IMR-90 (cell line): Measurements from ENCODE around the gene FBXL20. TPM values are rescaled to one million over a fixed set of nuclear protein-coding genes. Genes with fewer than 3 reads are reported as not detected.

Experiments used
- ATAC-seq: fragments of 200-7000 bp; cut with Tn5 transposase; 2 replicates; pipeline ENCODE4 v1.9.1; 2020; ENCODE audit warnings: low read depth, mild to moderate bottlenecking, moderate library complexity
- BruUV-seq: library from RNA; stranded (reverse); fragments of 400-500 nt; replicated peaks from 2 replicates; lab custom pipeline; 2021; lab: Mats Ljungman, UMichigan
- CTCF ChIA-PET: fragments of 300-600 bp; formaldehyde crosslinking; extraction: SDS; loops from one replicate; lab custom pipeline; 2021; ENCODE audit warnings: antibody characterized with exemption; lab: Yijun Ruan, JAX
- POLR2A ChIA-PET: fragments of 300-600 bp; sonication (Branson Sonifier 250); formaldehyde crosslinking; loops from one replicate; lab custom pipeline; 2022; ENCODE audit warnings: antibody characterized with exemption; ENCODE audit not compliant: unreplicated experiment; lab: Charles Lee
- DNase-seq: peaks from one replicate; pipeline ENCODE4 v3.0.0; 2013
- H2AFZ ChIP-seq: replicated peaks from 2 replicates; pipeline ENCODE3; 2013; ENCODE audit warnings: low read length, mild to moderate bottlenecking; ENCODE audit not compliant: poor library complexity
- H2AK5ac ChIP-seq: 2 replicates; pipeline ENCODE4 v1.6.1; 2013; ENCODE audit warnings: low read depth, low read length, inconsistent platforms
- H2AK9ac ChIP-seq: replicated peaks from 2 replicates; pipeline ENCODE3; 2013; ENCODE audit warnings: mild to moderate bottlenecking, low read depth, low read length, moderate library complexity; ENCODE audit not compliant: poor library complexity
- H2BK120ac ChIP-seq: 2 replicates; pipeline ENCODE4 v1.6.1; 2013; ENCODE audit warnings: low read depth, low read length, inconsistent platforms
- H2BK15ac ChIP-seq: 3 replicates; pipeline ENCODE4 v1.6.1; 2013; ENCODE audit warnings: low read depth, low read length, inconsistent platforms
- H2BK20ac ChIP-seq: 2 replicates; pipeline ENCODE4 v1.6.1; 2013; ENCODE audit warnings: low read depth, mild to moderate bottlenecking, inconsistent platforms, low read length, moderate library complexity
- H2BK5ac ChIP-seq: 2 replicates; pipeline ENCODE4 v1.6.1; 2013; ENCODE audit warnings: mild to moderate bottlenecking, low read depth, low read length, inconsistent platforms; ENCODE audit not compliant: poor library complexity, severe bottlenecking
- H3K14ac ChIP-seq: replicated peaks from 2 replicates; pipeline ENCODE4 v1.6.1; 2013; ENCODE audit warnings: low read depth, low read length, inconsistent platforms
- H3K18ac ChIP-seq: 2 replicates; pipeline ENCODE4 v1.6.1; 2013; ENCODE audit warnings: low read depth, low read length, control low read depth
- H3K23ac ChIP-seq: 2 replicates; pipeline ENCODE4 v1.6.1; 2013; ENCODE audit warnings: low read depth, low read length, inconsistent platforms
- H3K27ac ChIP-seq: 2 replicates; pipeline ENCODE4 v1.5.1; 2013; ENCODE audit warnings: mild to moderate bottlenecking, control low read depth, low read length; ENCODE audit not compliant: insufficient read depth
- H3K27me3 ChIP-seq: 2 replicates; pipeline ENCODE4 v1.6.1; 2013; ENCODE audit warnings: low read length; ENCODE audit not compliant: control insufficient read depth, insufficient read depth
- H3K36me3 ChIP-seq: 2 replicates; pipeline ENCODE4 v1.6.1; 2013; ENCODE audit warnings: low read length, mixed read lengths; ENCODE audit not compliant: control insufficient read depth, insufficient read depth
- H3K4ac ChIP-seq: 2 replicates; pipeline ENCODE4 v1.6.1; 2013; ENCODE audit warnings: low read depth, low read length, inconsistent platforms
- H3K4me1 ChIP-seq: 2 replicates; pipeline ENCODE4 v1.6.1; 2013; ENCODE audit warnings: low read length, mixed read lengths; ENCODE audit not compliant: control insufficient read depth, insufficient read depth
- H3K4me2 ChIP-seq: 2 replicates; pipeline ENCODE4 v1.6.1; 2013; ENCODE audit warnings: low read depth, mild to moderate bottlenecking, control low read depth, low read length, moderate library complexity
- H3K4me3 ChIP-seq: 2 replicates; pipeline ENCODE4 v1.5.1; 2013; ENCODE audit warnings: low read depth, mild to moderate bottlenecking, control low read depth, low read length, moderate library complexity; ENCODE audit not compliant: insufficient read depth
- H3K56ac ChIP-seq: 2 replicates; pipeline ENCODE4 v1.6.1; 2013; ENCODE audit warnings: low read length, inconsistent platforms; ENCODE audit not compliant: insufficient read depth; ENCODE audit errors: extremely low read depth
- H3K79me1 ChIP-seq, 2 experiments: 2 replicates each; pipeline ENCODE4 v1.6.1; 2013; ENCODE audit warnings: low read length in 2 of 2, inconsistent platforms in 1 of 2, low read depth in 1 of 2
- H3K9ac ChIP-seq: 2 replicates; pipeline ENCODE4 v1.6.1; 2013; ENCODE audit warnings: low read depth, low read length, control low read depth
- H3K9me1 ChIP-seq: 2 replicates; pipeline ENCODE4 v1.6.1; 2013; ENCODE audit warnings: low read length, inconsistent platforms; ENCODE audit not compliant: insufficient read depth
- H3K9me3 ChIP-seq: 2 replicates; pipeline ENCODE4 v1.6.1; 2013; ENCODE audit warnings: low read length; ENCODE audit not compliant: control insufficient read depth, insufficient read depth
- H4K20me1 ChIP-seq: 2 replicates; pipeline ENCODE4 v1.6.1; 2013; ENCODE audit warnings: low read length, inconsistent platforms; ENCODE audit not compliant: insufficient read depth
- H4K5ac ChIP-seq: 2 replicates; pipeline ENCODE4 v1.6.1; 2013; ENCODE audit warnings: mild to moderate bottlenecking, low read depth, low read length, control low read depth
- H4K8ac ChIP-seq, 2 experiments: 2 replicates each; pipeline ENCODE4 v1.6.1; 2013; ENCODE audit warnings: low read depth in 2 of 2, low read length in 2 of 2, control low read depth in 1 of 2, inconsistent platforms in 1 of 2
- H4K91ac ChIP-seq: 2 replicates; pipeline ENCODE4 v1.6.1; 2013; ENCODE audit warnings: low read depth, low read length, inconsistent platforms; ENCODE audit not compliant: insufficient read depth
- BHLHE40 ChIP-seq: fragments of 150-350 bp; IDR thresholded peaks from 2 replicates; pipeline ENCODE4 v1.6.1; 2016; ENCODE audit warnings: mild to moderate bottlenecking, low read depth, low read length
- CTCF ChIP-seq: conservative IDR thresholded peaks from 2 replicates; pipeline ENCODE4 v1.5.1; 2012; ENCODE audit warnings: mild to moderate bottlenecking, low read depth, low read length, improper control_type of control experiment
- MAFK ChIP-seq: IDR thresholded peaks from 2 replicates; pipeline ENCODE4 v1.6.1; 2012; ENCODE audit warnings: low read depth, low read length, improper control_type of control experiment
- MXI1 ChIP-seq: IDR thresholded peaks from 2 replicates; pipeline ENCODE4 v1.6.1; 2012; ENCODE audit warnings: low read depth, mild to moderate bottlenecking, low read length, moderate library complexity, borderline replicate concordance
- POLR2A ChIP-seq: IDR thresholded peaks from 2 replicates; pipeline ENCODE4 v1.6.1; 2012; ENCODE audit warnings: mild to moderate bottlenecking, low read depth, low read length
- RAD21 ChIP-seq: IDR thresholded peaks from 2 replicates; pipeline ENCODE4 v1.6.1; 2012; ENCODE audit warnings: low read length, improper control_type of control experiment
- RCOR1 ChIP-seq: IDR thresholded peaks from 2 replicates; pipeline ENCODE4 v1.6.1; 2012; ENCODE audit warnings: mild to moderate bottlenecking, low read length, improper control_type of control experiment; ENCODE audit not compliant: insufficient replicate concordance
- WGBS, 2 experiments: methylation state at CpG; one replicate each; pipeline versions ENCODE4 v1.1.5 to v1.1.7; 2013; ENCODE audit warnings: missing lambda C conversion rate in 2 of 2; ENCODE audit not compliant: insufficient read length in 1 of 2; ENCODE audit errors: extremely low coverage in 2 of 2; 5-methylcytosine and 5-hydroxymethylcytosine counted together
- dilution Hi-C: fragments of 300-500 bp; cut with HindIII; formaldehyde crosslinking; loops from one replicate; pipeline ENCODE4 v1.14.3; 2018; ENCODE audit warnings: low sequenced_read_pairs; ENCODE audit not compliant: unreplicated experiment
- in situ Hi-C: fragments of 300-500 bp; cut with MboI; formaldehyde crosslinking; loops from 3 replicates; pipeline ENCODE4 v1.14.3; 2019; ENCODE audit warnings: low sequenced_read_pairs, inconsistent platforms, mixed read lengths
- intact Hi-C: fragments of 100-400 bp; cut with micrococcal nuclease; formaldehyde crosslinking; loops from 2 replicates; pipeline ENCODE4 v1.10.0; 2022
- polyA plus RNA-seq, 3 experiments: library from polyadenylated mRNA; depleted of rRNA; stranded (reverse); fragments of >200 nt; gene quantifications; 2 replicates each; pipeline ENCODE4 v1.2.3, GENCODE V29; 2012; ENCODE audit warnings: low replicate concordance in 1 of 3
- total RNA-seq: library from RNA; depleted of rRNA; stranded (reverse); fragments of >200 nt; gene quantifications from 2 replicates; pipeline ENCODE4 v1.2.3, GENCODE V29; 2012
- TF ChIP-seq, protein P1 (sequence below): fragments of 150-350 bp; IDR thresholded peaks from 2 replicates; pipeline ENCODE4 v1.6.1; 2016; ENCODE audit warnings: low read depth, mild to moderate bottlenecking, low read length, moderate library complexity, borderline replicate concordance

The FBXL20 gene
- total and polyA plus RNA-seq, 2 of the 4 experiments (the other 2 are of a cell fraction): 4.1 to 13.8 TPM

GRCh38 chr17:39218906-39219305 is 182.5 kb downstream of the FBXL20 start:
- Histone ChIP-seq H3K56ac (no peak overlapping the region), H2BK15ac (no peak overlapping the region), H3K9me1 (no peaks in the 10 kb centered on the region), H4K20me1 (no peaks in the 10 kb centered on the region), H3K27me3 (peaks cover 67% of the 10 kb centered on the region), H3K9me3 (no peaks in the 10 kb centered on the region), H3K9ac (no peak overlapping the region), H2AFZ (no peak overlapping the region), H2BK5ac (no peak overlapping the region), H3K79me1 (no peaks in the 10 kb centered on the region), H2AK9ac (no peak overlapping the region), H4K5ac (no peak overlapping the region), H2AK5ac (no peak overlapping the region), H4K8ac (no peak overlapping the region), H2BK20ac (no peak overlapping the region), H3K4ac (no peak overlapping the region), H3K4me3 (no peak overlapping the region), H3K36me3 (no peaks in the 10 kb centered on the region), H3K4me1 (no peaks in the 10 kb centered on the region), H3K18ac (no peak overlapping the region), H2BK120ac (no peak overlapping the region), H3K23ac (no peak overlapping the region), H3K14ac (no peak overlapping the region), H4K91ac (no peak overlapping the region), H3K4me2 (no peak overlapping the region), H3K27ac (no peak overlapping the region)
- ChIA-PET CTCF (no interaction called here), POLR2A (no interaction called here)
- dilution Hi-C loops: no loop called here
- in situ Hi-C loops: no loop called here
- BruUV-seq: no TSS peak
- intact Hi-C loops: no loop called here
- TF ChIP-seq RCOR1 (no peak), MXI1 (no peak), MAFK (no peak), RAD21 (no peak), POLR2A (no peak), CTCF (no peak), BHLHE40 (no peak)
- TF ChIP-seq, protein P1, sequence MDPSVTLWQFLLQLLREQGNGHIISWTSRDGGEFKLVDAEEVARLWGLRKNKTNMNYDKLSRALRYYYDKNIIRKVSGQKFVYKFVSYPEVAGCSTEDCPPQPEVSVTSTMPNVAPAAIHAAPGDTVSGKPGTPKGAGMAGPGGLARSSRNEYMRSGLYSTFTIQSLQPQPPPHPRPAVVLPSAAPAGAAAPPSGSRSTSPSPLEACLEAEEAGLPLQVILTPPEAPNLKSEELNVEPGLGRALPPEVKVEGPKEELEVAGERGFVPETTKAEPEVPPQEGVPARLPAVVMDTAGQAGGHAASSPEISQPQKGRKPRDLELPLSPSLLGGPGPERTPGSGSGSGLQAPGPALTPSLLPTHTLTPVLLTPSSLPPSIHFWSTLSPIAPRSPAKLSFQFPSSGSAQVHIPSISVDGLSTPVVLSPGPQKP: no peak
- ATAC-seq (no peak), DNase-seq (no peak)
- 60% methylated on average over 1 of the region's 8 CpGs; no CpG with 5 or more reads in 1 of the 2 experiments for WGBS, 2 experiments
